Stimulated activated CD4-positive, alpha-beta T cell treated with anti-CD3 and anti-CD28 coated beads, Interleukin-4, amount 100 ng/mL, for 1 hour (primary cell): ENCODE measurements around the gene POU2F1.

Source experiments
- DNase-seq: peaks from one replicate; pipeline ENCODE4 v3.0.0-alpha.2; 2020

The POU2F1 gene

GRCh38 chr1:167220537-167221125, at the start of gene POU2F1:
Gene POU2F1 (plus strand): TSS chr1:167220886. CDS start chr1:167220898, 12 bp downstream.
- DNase-seq, result peak; percentile 99

GRCh38 chr1:167171286-167171929, 49.3 kb upstream of the POU2F1 start:
- DNase-seq, result no peak

GRCh38 chr1:167173516-167174184, 47.0 kb upstream of the POU2F1 start:
- DNase-seq, result no peak

- DNase-seq, result no peak
Observed at GRCh38 chr1:167175901-167176300, 44.8 kb upstream of the POU2F1 start.

- DNase-seq, result no peak
Observed at GRCh38 chr1:167178831-167179230, 41.9 kb upstream of the POU2F1 start.

GRCh38 chr1:167182571-167183320, 37.9 kb upstream of the POU2F1 start:
- no peak for DNase-seq

GRCh38 chr1:167184081-167184480, 36.6 kb upstream of the POU2F1 start:
- no peak for DNase-seq

GRCh38 chr1:167185062-167185461, 35.6 kb upstream of the POU2F1 start:
- DNase-seq, result no peak

- no peak for DNase-seq
Observed at GRCh38 chr1:167185974-167186657, 34.6 kb upstream of the POU2F1 start.

- DNase-seq, result no peak
Observed at GRCh38 chr1:167186771-167187170, 33.9 kb upstream of the POU2F1 start.

- DNase-seq, result no peak
Observed at GRCh38 chr1:167190747-167191237, 29.9 kb upstream of the POU2F1 start.

- no peak for DNase-seq
Observed at GRCh38 chr1:167191958-167192357, 28.7 kb upstream of the POU2F1 start.

- DNase-seq, result no peak
Observed at GRCh38 chr1:167194182-167194581, 26.5 kb upstream of the POU2F1 start.

GRCh38 chr1:167196166-167196565, 24.5 kb upstream of the POU2F1 start:
- DNase-seq, result no peak

- no peak for DNase-seq
Observed at GRCh38 chr1:167197236-167197635, 23.4 kb upstream of the POU2F1 start.

- DNase-seq, result no peak
Observed at GRCh38 chr1:167197692-167198091, 23.0 kb upstream of the POU2F1 start.

GRCh38 chr1:167198518-167199133, 22.1 kb upstream of the POU2F1 start:
- no peak for DNase-seq

GRCh38 chr1:167199656-167200055, 21.0 kb upstream of the POU2F1 start:
- DNase-seq, result no peak

- no peak for DNase-seq
Observed at GRCh38 chr1:167200272-167200671, 20.4 kb upstream of the POU2F1 start.

- DNase-seq, result no peak
Observed at GRCh38 chr1:167200749-167201148, 19.9 kb upstream of the POU2F1 start.

- DNase-seq, result no peak
Observed at GRCh38 chr1:167202049-167202448, 18.6 kb upstream of the POU2F1 start.
